HEK293 (cell line): Measurements from ENCODE around the gene KCNQ1.
A peak's percentile ranks its signal among the peaks of the same experiment; 100 is the strongest.

Experiments used
- CTCF ChIA-PET: fragments of 350-600 bp; formaldehyde crosslinking; extraction: SDS; loops from one replicate; lab custom pipeline; 2021; ENCODE audit warnings: antibody characterized with exemption; lab: Yijun Ruan, JAX
- POLR2A ChIA-PET: fragments of 300-600 bp; formaldehyde crosslinking; extraction: SDS; loops from one replicate; lab custom pipeline; 2020; ENCODE audit warnings: antibody characterized with exemption, inconsistent platforms; lab: Yijun Ruan, JAX
- H3K27ac ChIP-seq: fragments of 200-500 bp; sonication (Bioruptor generic); 2 replicates; pipeline ENCODE4 v1.5.1; 2014; ENCODE audit warnings: low read depth, low read length, control low read depth, inconsistent platforms; ENCODE audit errors: extremely low read depth
- H3K36me3 ChIP-seq, 2 experiments: fragments of 200-500 bp in 1 of 2; sonication (Bioruptor generic) in 1 of 2; 1 replicate in 1 of 2; 2 replicates in 1 of 2; pipeline ENCODE4 v1.5.1; 2014 to 2017; ENCODE audit warnings: inconsistent platforms in 2 of 2, low read length in 2 of 2; ENCODE audit not compliant: control insufficient read depth in 2 of 2, insufficient read depth in 1 of 2
- H3K4me1 ChIP-seq: fragments of 200-500 bp; sonication (Bioruptor generic); 2 replicates; pipeline ENCODE4 v1.5.1; 2014; ENCODE audit warnings: mild to moderate bottlenecking, low read length, inconsistent platforms; ENCODE audit not compliant: control insufficient read depth, insufficient read depth
- H3K4me3 ChIP-seq: 2 replicates; pipeline ENCODE4 v1.5.1; 2011; ENCODE audit warnings: low read depth, mild to moderate bottlenecking, control low read depth, low read length, moderate library complexity
- H3K9me3 ChIP-seq: fragments of 200-500 bp; sonication (Bioruptor generic); 2 replicates; pipeline ENCODE4 v1.5.1; 2014; ENCODE audit warnings: low read depth, low read length, inconsistent platforms; ENCODE audit not compliant: control insufficient read depth, insufficient read depth
- GLI2 ChIP-seq: fragments of 450-650 bp; formaldehyde crosslinking; IDR thresholded peaks from 2 replicates; pipeline ENCODE4; 2017; ENCODE audit warnings: missing biosample characterization, missing genetic modification characterization, low read depth, borderline replicate concordance
- HOXC10 ChIP-seq: sonication (generic); formaldehyde crosslinking; IDR thresholded peaks from 2 replicates; pipeline ENCODE4 v1.8.1; 2023; ENCODE audit warnings: mild to moderate bottlenecking, missing genetic modification reagents
- KLF7 ChIP-seq: fragments of 450-650 bp; formaldehyde crosslinking; IDR thresholded peaks from 2 replicates; pipeline ENCODE4 v1.5.1; 2016; ENCODE audit warnings: missing biosample characterization, missing genetic modification characterization, borderline replicate concordance
- MYNN ChIP-seq: fragments of 450-650 bp; formaldehyde crosslinking; IDR thresholded peaks from 2 replicates; pipeline ENCODE4 v1.5.1; 2016; ENCODE audit warnings: missing biosample characterization, missing genetic modification characterization, borderline replicate concordance
- SALL2 ChIP-seq: fragments of 450-650 bp; formaldehyde crosslinking; IDR thresholded peaks from 2 replicates; pipeline ENCODE4 v1.5.0; 2017; ENCODE audit warnings: missing biosample characterization, mild to moderate bottlenecking, missing genetic modification characterization, borderline replicate concordance
- SCRT1 ChIP-seq: fragments of 450-650 bp; formaldehyde crosslinking; IDR thresholded peaks from 2 replicates; pipeline ENCODE4 v1.5.1; 2016; ENCODE audit warnings: missing biosample characterization, missing genetic modification characterization, borderline replicate concordance
- SETDB1 ChIP-seq: IDR thresholded peaks from one replicate; pipeline ENCODE4 v1.6.1; 2017; ENCODE audit warnings: mild to moderate bottlenecking, low read length, moderate library complexity, mixed read lengths; ENCODE audit not compliant: insufficient read length
- ZBTB26 ChIP-seq: fragments of 450-650 bp; formaldehyde crosslinking; optimal IDR thresholded peaks from 2 replicates; pipeline ENCODE3; 2016; ENCODE audit warnings: missing biosample characterization, mild to moderate bottlenecking, missing genetic modification characterization
- ZBTB6 ChIP-seq: fragments of 450-650 bp; formaldehyde crosslinking; IDR thresholded peaks from 2 replicates; pipeline ENCODE4 v1.5.1; 2017; ENCODE audit warnings: missing biosample characterization, missing genetic modification characterization
- ZBTB8A ChIP-seq: fragments of 450-650 bp; formaldehyde crosslinking; IDR thresholded peaks from 2 replicates; pipeline ENCODE4 v1.5.1; 2016; ENCODE audit warnings: missing biosample characterization, missing genetic modification characterization
- ZNF10 ChIP-seq: fragments of 450-650 bp; formaldehyde crosslinking; IDR thresholded peaks from 2 replicates; pipeline ENCODE4 v1.5.1; 2017; ENCODE audit warnings: missing biosample characterization, missing genetic modification characterization
- ZNF175 ChIP-seq: fragments of 450-650 bp; formaldehyde crosslinking; IDR thresholded peaks from 2 replicates; pipeline ENCODE4 v1.5.1; 2016; ENCODE audit warnings: missing biosample characterization, missing genetic modification characterization
- ZNF248 ChIP-seq: fragments of 450-650 bp; formaldehyde crosslinking; IDR thresholded peaks from 2 replicates; pipeline ENCODE4 v1.5.1; 2017; ENCODE audit warnings: missing biosample characterization, missing genetic modification characterization
- ZNF26 ChIP-seq: fragments of 450-650 bp; formaldehyde crosslinking; IDR thresholded peaks from 2 replicates; pipeline ENCODE4 v1.5.1; 2016; ENCODE audit warnings: missing biosample characterization, missing genetic modification characterization
- ZNF292 ChIP-seq: fragments of 450-650 bp; formaldehyde crosslinking; IDR thresholded peaks from 2 replicates; pipeline ENCODE4 v1.5.1; 2016; ENCODE audit warnings: low read depth, missing biosample characterization, missing genetic modification characterization, borderline replicate concordance
- ZNF398 ChIP-seq: fragments of 450-650 bp; formaldehyde crosslinking; IDR thresholded peaks from 2 replicates; pipeline ENCODE4 v1.5.1; 2017; ENCODE audit warnings: missing biosample characterization, missing genetic modification characterization
- ZNF404 ChIP-seq: fragments of 450-650 bp; formaldehyde crosslinking; IDR thresholded peaks from 2 replicates; pipeline ENCODE4 v1.5.1; 2017; ENCODE audit warnings: missing biosample characterization, missing genetic modification characterization
- ZNF473 ChIP-seq: fragments of 450-650 bp; formaldehyde crosslinking; IDR thresholded peaks from 2 replicates; pipeline ENCODE4 v1.5.1; 2017; ENCODE audit warnings: missing biosample characterization, missing genetic modification characterization
- ZNF488 ChIP-seq: fragments of 450-650 bp; formaldehyde crosslinking; IDR thresholded peaks from 2 replicates; pipeline ENCODE4 v1.5.1; 2016; ENCODE audit warnings: missing biosample characterization, missing genetic modification characterization
- ZNF624 ChIP-seq: fragments of 450-650 bp; formaldehyde crosslinking; IDR thresholded peaks from 2 replicates; pipeline ENCODE4 v1.5.1; 2017; ENCODE audit warnings: missing biosample characterization, missing genetic modification characterization
- ZNF658 ChIP-seq: fragments of 450-650 bp; formaldehyde crosslinking; IDR thresholded peaks from 2 replicates; pipeline ENCODE4; 2016; ENCODE audit warnings: missing biosample characterization, missing genetic modification characterization
- ZNF776 ChIP-seq: fragments of 450-650 bp; formaldehyde crosslinking; IDR thresholded peaks from 2 replicates; pipeline ENCODE4 v1.5.0; 2017; ENCODE audit warnings: missing biosample characterization, missing genetic modification characterization, borderline replicate concordance
- TF ChIP-seq, protein P1 (sequence below): fragments of 450-650 bp; formaldehyde crosslinking; IDR thresholded peaks from 2 replicates; pipeline ENCODE4 v1.5.1; 2016; ENCODE audit warnings: missing biosample characterization, missing genetic modification characterization

The KCNQ1 gene

DNA sequence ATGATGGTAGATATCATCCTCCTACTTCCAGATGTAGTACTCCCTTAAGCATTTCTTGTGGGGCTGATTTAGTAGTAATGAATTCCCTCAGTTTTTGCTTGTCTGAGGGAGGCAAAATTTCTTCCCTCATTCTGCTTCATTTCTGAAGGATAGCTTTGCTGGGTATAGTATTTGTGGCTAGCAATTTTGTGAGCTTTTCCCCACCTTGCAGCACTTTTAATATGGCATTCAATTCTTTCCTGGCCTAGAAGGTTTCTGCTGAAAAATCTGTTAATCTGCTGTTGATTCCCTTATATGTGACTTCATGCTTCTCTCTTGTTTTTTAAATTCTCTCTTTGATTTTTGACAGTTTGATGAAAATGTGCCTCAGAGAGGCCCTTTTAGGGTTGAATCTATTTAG is 204.6 kb downstream of the KCNQ1 start:
- no peak overlapping the region for H3K27ac ChIP-seq
- ChIA-PET POLR2A (no interaction called here), CTCF (no interaction called here)
- no peaks in the 10 kb centered on the region for H3K36me3 ChIP-seq
- TF ChIP-seq ZBTB6 (tag by site-specific recombination) (no peak), SETDB1 (peak; percentile 94), ZNF292 (tag by site-specific recombination) (no peak), ZNF26 (tag by site-specific recombination) (no peak), ZNF10 (tag by site-specific recombination) (no peak)
- no peaks in the 10 kb centered on the region for H3K4me1 ChIP-seq
- H3K9me3 ChIP-seq, result no peaks in the 10 kb centered on the region
- no peak overlapping the region for H3K4me3 ChIP-seq

GRCh38 chr11:2649848-2650247 is 205.0 kb downstream of the KCNQ1 start:
- Histone ChIP-seq H3K27ac (no peak overlapping the region), H3K4me3 (no peak overlapping the region), H3K9me3 (no peaks in the 10 kb centered on the region), H3K36me3 (no peaks in the 10 kb centered on the region), H3K4me1 (no peaks in the 10 kb centered on the region)
- CTCF ChIA-PET, result no interaction called here
- POLR2A ChIA-PET, result no interaction called here
- TF ChIP-seq SALL2 (no peak), SETDB1 (peak; percentile 5)

GRCh38 chr11:2650343-2650867 is 205.6 kb downstream of the KCNQ1 start:
- ChIA-PET CTCF (no interaction called here), POLR2A (no interaction called here)
- no peak overlapping the region for H3K27ac ChIP-seq
- H3K4me1 ChIP-seq, result no peaks in the 10 kb centered on the region
- H3K9me3 ChIP-seq, result no peaks in the 10 kb centered on the region
- no peak overlapping the region for H3K4me3 ChIP-seq
- H3K36me3 ChIP-seq, result no peaks in the 10 kb centered on the region
- TF ChIP-seq ZNF488 (tag by site-specific recombination) (no peak), ZNF404 (tag by site-specific recombination) (no peak), ZNF624 (tag by site-specific recombination) (no peak), ZNF398 (tag by site-specific recombination) (no peak), ZNF658 (tag by site-specific recombination) (no peak), HOXC10 (CRISPR knock-in tag) (no peak), ZNF248 (no peak), MYNN (no peak), SCRT1 (tag by site-specific recombination) (no peak), ZNF473 (tag by site-specific recombination) (no peak), ZBTB8A (tag by site-specific recombination) (no peak), ZNF776 (tag by site-specific recombination) (no peak), ZBTB26 (no peak), GLI2 (tag by site-specific recombination) (no peak), KLF7 (tag by site-specific recombination) (no peak), ZNF175 (tag by site-specific recombination) (no peak)
- TF ChIP-seq, protein P1, sequence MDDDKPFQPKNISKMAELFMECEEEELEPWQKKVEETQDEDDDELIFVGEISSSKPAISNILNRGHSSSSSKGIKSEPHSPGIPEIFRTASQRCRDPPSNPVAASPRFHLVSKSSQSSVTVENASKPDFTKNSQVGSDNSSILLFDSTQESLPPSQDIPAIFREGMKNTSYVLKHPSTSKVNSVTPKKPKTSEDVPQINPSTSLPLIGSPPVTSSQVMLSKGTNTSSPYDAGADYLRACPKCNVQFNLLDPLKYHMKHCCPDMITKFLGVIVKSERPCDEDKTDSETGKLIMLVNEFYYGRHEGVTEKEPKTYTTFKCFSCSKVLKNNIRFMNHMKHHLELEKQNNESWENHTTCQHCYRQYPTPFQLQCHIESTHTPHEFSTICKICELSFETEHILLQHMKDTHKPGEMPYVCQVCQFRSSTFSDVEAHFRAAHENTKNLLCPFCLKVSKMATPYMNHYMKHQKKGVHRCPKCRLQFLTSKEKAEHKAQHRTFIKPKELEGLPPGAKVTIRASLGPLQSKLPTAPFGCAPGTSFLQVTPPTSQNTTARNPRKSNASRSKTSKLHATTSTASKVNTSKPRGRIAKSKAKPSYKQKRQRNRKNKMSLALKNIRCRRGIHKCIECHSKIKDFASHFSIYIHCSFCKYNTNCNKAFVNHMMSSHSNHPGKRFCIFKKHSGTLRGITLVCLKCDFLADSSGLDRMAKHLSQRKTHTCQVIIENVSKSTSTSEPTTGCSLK (tag by site-specific recombination), result no peak
